HG03565 (cell line): ENCODE results near the gene CDC42BPB.

Source experiments
- ATAC-seq: cut with Tn5 transposase; IDR thresholded peaks from one replicate; pipeline ENCODE4 v1.9.1; 2021; ENCODE audit warnings: mild to moderate bottlenecking, moderate library complexity; ENCODE audit not compliant: unreplicated experiment

The CDC42BPB gene

GRCh38 chr14:102949062-102949800 lies 108.1 kb downstream of the CDC42BPB start:
- no peak for ATAC-seq

- ATAC-seq = no peak
Measured at GRCh38 chr14:102948698-102949061, 108.7 kb downstream of the CDC42BPB start.

- no peak for ATAC-seq
Measured at GRCh38 chr14:102947321-102948103, 109.8 kb downstream of the CDC42BPB start.

- no peak for ATAC-seq
Measured at GRCh38 chr14:102945346-102946130, 111.8 kb downstream of the CDC42BPB start.

GRCh38 chr14:102944448-102945330 lies 112.7 kb downstream of the CDC42BPB start:
- ATAC-seq = no peak

GRCh38 chr14:102943979-102944378 lies 113.4 kb downstream of the CDC42BPB start:
- ATAC-seq = no peak

GRCh38 chr14:102943454-102943853 lies 113.9 kb downstream of the CDC42BPB start:
- no peak for ATAC-seq

GRCh38 chr14:102942069-102942468 lies 115.3 kb downstream of the CDC42BPB start:
- ATAC-seq = no peak

- ATAC-seq = no peak
Measured at GRCh38 chr14:102941419-102942011, 115.8 kb downstream of the CDC42BPB start.

GRCh38 chr14:102940729-102941362 lies 116.5 kb downstream of the CDC42BPB start:
- no peak for ATAC-seq

GRCh38 chr14:102939820-102940561 lies 117.4 kb downstream of the CDC42BPB start:
- ATAC-seq = no peak

- ATAC-seq = no peak
Measured at GRCh38 chr14:102939329-102939728, 118.0 kb downstream of the CDC42BPB start.

- no peak for ATAC-seq
Measured at GRCh38 chr14:102938191-102938590, 119.2 kb downstream of the CDC42BPB start.

- ATAC-seq = no peak
Measured at GRCh38 chr14:102937331-102938175, 119.8 kb downstream of the CDC42BPB start.

- no peak for ATAC-seq
Measured at GRCh38 chr14:102935756-102936155, 121.6 kb downstream of the CDC42BPB start.

GRCh38 chr14:102933618-102934231 lies 123.6 kb downstream of the CDC42BPB start:
- ATAC-seq = no peak

GRCh38 chr14:102932484-102933248 lies 124.7 kb downstream of the CDC42BPB start:
- ATAC-seq = no peak
